Memory B cell (primary cell): ENCODE results near the gene AAGAB.
"Not testable (repeated sequence)": the region's sequence is repeated elsewhere in the genome, so short reads cannot be mapped to it uniquely, and the experiment has no call there.

ENCODE experiments used
- ATAC-seq: fragments of 150-1000 bp; cut with Tn5 transposase; 2 replicates; pipeline ENCODE4 v1.10.0; 2021; ENCODE audit warnings: low read depth, mild to moderate bottlenecking, moderate library complexity
- DNase-seq, 2 donors: peaks; one replicate each; pipeline ENCODE4 v3.0.0; 2022; ENCODE audit warnings: low spot score in 2 of 2
- H3K27ac Mint-ChIP-seq: one replicate; pipeline ENCODE4 v1.8.0; 2022; ENCODE audit warnings: mild to moderate bottlenecking, moderate library complexity, mixed read lengths
- H3K27me3 Mint-ChIP-seq: one replicate; pipeline ENCODE4 v1.8.0; 2022; ENCODE audit warnings: mixed read lengths
- H3K36me3 Mint-ChIP-seq: one replicate; pipeline ENCODE4 v1.8.0; 2022; ENCODE audit warnings: mild to moderate bottlenecking, mixed read lengths
- H3K4me1 Mint-ChIP-seq: one replicate; pipeline ENCODE4 v1.8.0; 2022; ENCODE audit warnings: mixed read lengths
- H3K4me3 Mint-ChIP-seq: one replicate; pipeline ENCODE4 v1.8.0; 2022; ENCODE audit warnings: mild to moderate bottlenecking, moderate library complexity, mixed read lengths
- H3K9me3 Mint-ChIP-seq: one replicate; pipeline ENCODE4 v1.8.0; 2022; ENCODE audit warnings: mixed read lengths

The AAGAB gene

DNA sequence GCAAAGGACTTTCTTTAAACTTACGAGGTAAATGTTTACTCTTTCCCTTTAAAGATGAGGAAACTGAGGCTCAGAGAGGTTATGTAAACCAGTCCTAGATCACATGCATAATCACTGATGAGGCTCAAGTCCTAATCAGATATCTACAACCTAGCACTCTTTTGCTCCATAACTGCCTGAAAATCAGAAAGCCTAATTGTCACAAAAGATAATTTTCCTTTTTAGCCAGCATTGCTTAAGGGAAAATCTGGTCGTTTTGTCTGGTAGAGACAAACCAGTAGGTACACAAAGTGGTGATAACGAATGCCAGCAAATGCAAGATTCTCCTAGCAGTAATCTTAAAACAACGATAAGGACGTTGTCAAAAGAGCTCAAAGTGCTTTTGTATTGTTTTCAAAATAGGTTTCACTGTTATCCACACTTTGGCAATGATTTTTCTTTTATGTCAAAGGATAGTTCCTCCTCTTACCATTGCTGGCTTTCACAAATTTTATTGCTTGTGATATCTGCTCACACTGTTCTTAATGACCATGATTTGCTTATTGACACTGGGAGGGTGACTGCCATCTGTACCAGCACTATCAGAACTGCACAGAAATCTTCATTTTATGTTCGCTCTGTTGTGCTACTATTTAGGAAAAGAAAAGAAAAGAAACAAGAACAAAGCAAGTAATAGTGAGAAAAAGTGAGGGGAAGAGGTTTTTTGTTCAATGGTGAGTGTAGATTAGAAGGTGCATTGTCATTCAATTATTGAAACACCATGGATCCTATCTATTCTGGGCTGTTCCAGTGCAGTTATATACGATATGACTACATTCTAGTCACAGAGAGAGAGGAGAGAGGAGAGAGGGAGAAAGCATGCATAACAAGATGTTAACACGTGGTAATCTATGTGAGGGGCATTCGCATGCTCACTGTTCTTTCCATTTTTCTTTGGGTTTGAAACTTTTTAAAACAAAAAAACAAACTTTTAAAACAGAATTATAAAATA is 13.8 kb upstream of the AAGAB start:
- H3K9me3 Mint-ChIP-seq = peaks cover 6% of the 10 kb centered on the region
- peaks cover 2% of the 10 kb centered on the region for H3K4me1 Mint-ChIP-seq
- no peak overlapping the region for H3K27ac Mint-ChIP-seq
- H3K27me3 Mint-ChIP-seq = no peaks in the 10 kb centered on the region
- DNase-seq (no peak), ATAC-seq (no peak)
- no peak overlapping the region for H3K4me3 Mint-ChIP-seq
- peaks cover 3% of the 10 kb centered on the region for H3K36me3 Mint-ChIP-seq

DNA sequence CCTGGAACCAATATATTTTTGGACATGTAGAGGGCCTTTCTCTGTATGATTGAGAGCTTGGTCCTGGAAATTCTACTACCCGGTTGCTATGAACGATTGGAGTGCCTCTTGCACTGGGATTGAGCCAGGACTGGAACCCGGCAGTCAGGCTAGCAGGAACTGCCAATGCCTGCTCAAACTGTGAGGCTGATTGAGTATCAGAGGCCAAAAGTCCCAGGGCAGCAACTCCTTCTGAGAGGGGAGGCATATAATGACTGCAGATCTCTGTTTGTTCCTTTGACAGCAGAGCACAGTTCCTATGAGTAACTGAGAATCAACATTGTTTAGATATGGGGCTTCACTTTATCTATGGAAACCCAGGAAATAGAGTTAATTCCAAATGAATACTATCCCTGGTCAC is 13.0 kb upstream of the AAGAB start:
- H3K36me3 Mint-ChIP-seq = peaks cover 3% of the 10 kb centered on the region
- DNase-seq = no peak
- peaks cover 4% of the 10 kb centered on the region for H3K9me3 Mint-ChIP-seq
- peaks cover 2% of the 10 kb centered on the region for H3K4me1 Mint-ChIP-seq
- no peaks in the 10 kb centered on the region for H3K27me3 Mint-ChIP-seq
- ATAC-seq = no peak
- no peak overlapping the region for H3K4me3 Mint-ChIP-seq
- no peak overlapping the region for H3K27ac Mint-ChIP-seq

DNA sequence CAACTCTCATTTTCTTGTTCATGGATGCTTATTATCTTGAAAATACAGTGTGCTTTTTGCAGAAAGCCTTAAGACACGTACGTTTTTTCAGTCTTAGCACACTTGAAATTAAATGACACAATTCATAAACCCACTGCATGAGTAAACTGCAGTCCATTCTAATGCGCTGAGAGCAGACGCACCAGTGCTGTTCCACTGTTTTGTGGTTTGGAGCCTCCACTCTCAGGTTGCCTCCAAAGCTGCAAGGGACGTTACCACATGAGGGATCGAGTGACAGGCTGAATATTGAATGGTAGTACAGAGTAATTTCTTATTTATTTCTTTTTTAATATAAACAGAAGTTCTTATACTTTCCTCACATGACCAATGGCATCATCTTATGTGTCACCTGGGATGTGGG is 12.4 kb upstream of the AAGAB start:
- Mint-ChIP-seq H3K4me1 (peaks cover 2% of the 10 kb centered on the region), H3K4me3 (no peak overlapping the region), H3K36me3 (peaks cover 3% of the 10 kb centered on the region), H3K27ac (no peak overlapping the region), H3K9me3 (peaks cover 4% of the 10 kb centered on the region), H3K27me3 (no peaks in the 10 kb centered on the region)
- DNase-seq (no peak), ATAC-seq (no peak)

DNA sequence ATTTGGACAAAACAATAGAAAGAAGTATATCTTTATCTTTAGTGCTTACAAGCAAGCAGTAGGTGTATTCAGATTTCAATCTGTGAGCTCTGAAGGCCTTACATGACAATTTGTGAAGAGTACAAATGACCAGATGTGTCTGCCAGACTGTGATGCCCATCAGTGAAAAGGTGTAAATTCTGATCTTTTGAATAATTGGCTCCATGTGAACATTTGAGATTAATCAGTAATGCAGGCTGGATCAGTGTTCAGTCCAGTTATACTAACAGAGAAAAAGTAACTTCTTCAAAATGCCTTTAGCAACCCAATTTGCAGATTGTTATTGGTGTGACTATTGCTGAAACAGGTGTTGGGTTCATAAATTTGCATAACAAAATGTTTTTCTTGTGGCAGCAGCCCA is 5.3 kb upstream of the AAGAB start:
- H3K4me3 Mint-ChIP-seq = no peak overlapping the region
- no peaks in the 10 kb centered on the region for H3K27me3 Mint-ChIP-seq
- H3K36me3 Mint-ChIP-seq = no peaks in the 10 kb centered on the region
- peaks cover 6% of the 10 kb centered on the region for H3K4me1 Mint-ChIP-seq
- ATAC-seq (peak; percentile 26), DNase-seq (no peak)
- H3K27ac Mint-ChIP-seq = no peak overlapping the region
- H3K9me3 Mint-ChIP-seq = no peaks in the 10 kb centered on the region

DNA sequence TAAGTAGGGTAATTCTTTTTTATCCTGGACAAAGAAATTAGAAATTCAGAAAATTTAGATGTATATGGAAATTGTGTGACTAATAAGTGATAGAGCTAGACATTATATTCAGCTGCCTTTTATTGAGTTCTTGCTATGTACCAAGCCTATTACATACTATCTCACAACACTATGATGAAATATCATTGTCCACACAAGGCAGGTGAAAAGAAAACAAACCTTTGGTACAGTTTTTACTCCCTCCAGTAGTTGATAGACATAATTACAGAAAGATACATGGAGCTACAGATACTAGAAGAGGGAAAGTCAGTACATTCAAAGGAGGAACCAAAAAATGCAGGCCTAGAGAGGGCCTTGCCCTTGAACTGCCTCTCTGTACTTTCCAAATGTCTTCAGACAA is 4.9 kb upstream of the AAGAB start:
- no peak overlapping the region for H3K4me3 Mint-ChIP-seq
- no peaks in the 10 kb centered on the region for H3K36me3 Mint-ChIP-seq
- no peaks in the 10 kb centered on the region for H3K9me3 Mint-ChIP-seq
- no peak for ATAC-seq
- H3K4me1 Mint-ChIP-seq = peaks cover 6% of the 10 kb centered on the region
- H3K27me3 Mint-ChIP-seq = no peaks in the 10 kb centered on the region
- DNase-seq = no peak
- H3K27ac Mint-ChIP-seq = no peak overlapping the region

DNA sequence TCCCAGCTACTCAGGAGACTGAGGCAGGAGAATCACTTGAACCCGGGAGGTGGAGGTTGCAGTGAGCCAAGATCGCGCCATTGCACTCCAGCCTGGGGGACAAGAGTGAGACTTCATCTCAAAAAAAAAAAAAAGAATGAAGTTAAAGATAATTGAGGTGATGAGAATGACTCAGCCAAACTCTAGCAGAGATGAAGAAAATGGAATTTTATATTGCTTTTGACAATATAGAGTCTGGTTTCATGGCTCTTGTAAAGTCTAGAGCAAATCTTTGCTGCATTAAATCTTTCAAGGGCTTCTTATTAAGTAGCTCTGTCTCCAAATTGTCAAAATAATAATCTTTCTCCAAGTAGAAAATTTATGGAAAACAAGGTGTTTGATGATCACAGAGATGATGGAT is 4.0 kb upstream of the AAGAB start:
- H3K36me3 Mint-ChIP-seq, H3K9me3 Mint-ChIP-seq, ATAC-seq, H3K27me3 Mint-ChIP-seq, DNase-seq, H3K27ac Mint-ChIP-seq, H3K4me1 Mint-ChIP-seq, H3K4me3 Mint-ChIP-seq: not testable (repeated sequence)

DNA sequence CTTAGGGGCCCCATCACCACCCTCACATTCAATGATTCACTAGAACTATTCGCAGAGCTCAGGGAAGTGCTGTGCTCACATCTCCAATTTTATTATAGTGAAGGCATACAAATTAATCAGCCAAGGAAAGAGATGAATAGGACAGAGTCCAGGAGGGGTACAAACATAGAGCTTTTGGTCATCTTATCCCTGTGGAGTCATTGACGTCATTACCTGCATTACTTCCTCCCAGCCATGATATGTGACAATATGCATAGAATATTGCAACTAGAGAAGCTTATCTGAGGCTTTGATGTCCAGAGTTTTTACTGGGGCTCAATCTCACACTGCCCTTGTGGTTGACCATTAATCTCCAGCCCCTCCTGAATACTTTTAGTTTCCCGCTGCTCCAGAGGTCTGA is 1.6 kb upstream of the AAGAB start:
- DNase-seq (no peak), ATAC-seq (no peak)
- Mint-ChIP-seq H3K4me3 (peak overlapping the region; percentile 27), H3K4me1 (peaks cover 15% of the 10 kb centered on the region), H3K36me3 (no peaks in the 10 kb centered on the region), H3K27ac (no peak overlapping the region), H3K9me3 (no peaks in the 10 kb centered on the region), H3K27me3 (no peaks in the 10 kb centered on the region)

DNA sequence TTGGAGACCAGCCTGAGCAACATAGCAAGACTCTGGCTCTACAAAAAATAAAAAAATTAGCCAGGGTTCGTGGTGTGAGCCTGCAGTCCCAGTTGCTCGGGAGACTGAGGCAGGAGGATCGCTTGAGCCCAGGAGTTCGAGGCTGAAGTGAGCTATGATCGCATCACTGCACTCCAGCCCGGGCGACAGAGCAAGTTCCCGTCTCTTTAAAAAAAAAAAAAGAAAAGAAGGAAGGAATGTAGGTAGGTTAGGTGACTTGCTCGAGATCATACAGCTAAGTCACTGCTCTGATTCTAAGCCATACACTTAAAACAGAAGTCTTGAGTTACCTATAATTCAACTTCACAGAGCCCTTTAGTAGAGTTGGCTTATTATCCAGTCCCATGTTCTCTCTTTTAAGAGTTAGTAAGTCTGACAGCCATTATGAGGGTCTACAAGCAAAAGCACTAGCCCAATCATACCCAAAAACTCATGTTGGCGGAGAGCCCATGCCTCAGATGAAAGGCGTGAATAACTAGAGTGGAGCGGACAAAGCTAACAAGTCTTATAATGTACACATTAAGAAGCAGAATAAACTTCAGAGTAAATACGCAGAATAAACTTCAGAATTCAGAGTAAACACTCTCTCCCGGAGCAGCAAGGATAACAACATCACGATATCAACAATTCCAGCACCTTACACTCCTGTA is 768 bp downstream of the AAGAB start:
- peak overlapping the region; percentile 94 for H3K27ac Mint-ChIP-seq
- H3K4me3 Mint-ChIP-seq = peak overlapping the region; percentile 93
- ATAC-seq (no peak), DNase-seq (no peak)
- H3K9me3 Mint-ChIP-seq = no peaks in the 10 kb centered on the region
- peaks cover 14% of the 10 kb centered on the region for H3K4me1 Mint-ChIP-seq
- H3K36me3 Mint-ChIP-seq = peaks cover 3% of the 10 kb centered on the region
- H3K27me3 Mint-ChIP-seq = no peaks in the 10 kb centered on the region

DNA sequence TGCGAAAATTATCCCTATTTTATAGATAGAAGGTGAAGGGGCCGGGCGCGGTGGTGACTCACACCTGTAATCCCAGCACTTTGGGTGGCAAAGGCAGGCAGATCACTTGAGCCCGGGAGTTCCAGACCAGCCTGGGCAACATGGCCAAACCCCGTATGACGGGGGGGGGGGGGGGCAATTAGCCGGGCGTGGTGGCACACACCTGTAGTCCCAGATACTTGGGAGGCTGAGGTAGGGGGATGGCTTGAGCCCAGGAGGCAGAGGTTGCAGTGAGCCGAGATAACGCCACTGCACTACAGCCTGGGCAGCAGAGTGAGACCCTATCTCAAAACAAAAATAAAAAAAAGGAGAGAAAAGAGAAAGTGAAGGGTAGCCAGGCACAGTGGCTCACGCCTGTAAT is 1.4 kb downstream of the AAGAB start:
- no peaks in the 10 kb centered on the region for H3K27me3 Mint-ChIP-seq
- ATAC-seq (no peak), DNase-seq (no peak)
- no peaks in the 10 kb centered on the region for H3K9me3 Mint-ChIP-seq
- peak overlapping the region; percentile 93 for H3K4me3 Mint-ChIP-seq
- peaks cover 15% of the 10 kb centered on the region for H3K4me1 Mint-ChIP-seq
- peaks cover 4% of the 10 kb centered on the region for H3K36me3 Mint-ChIP-seq
- peak overlapping the region; percentile 94 for H3K27ac Mint-ChIP-seq

DNA sequence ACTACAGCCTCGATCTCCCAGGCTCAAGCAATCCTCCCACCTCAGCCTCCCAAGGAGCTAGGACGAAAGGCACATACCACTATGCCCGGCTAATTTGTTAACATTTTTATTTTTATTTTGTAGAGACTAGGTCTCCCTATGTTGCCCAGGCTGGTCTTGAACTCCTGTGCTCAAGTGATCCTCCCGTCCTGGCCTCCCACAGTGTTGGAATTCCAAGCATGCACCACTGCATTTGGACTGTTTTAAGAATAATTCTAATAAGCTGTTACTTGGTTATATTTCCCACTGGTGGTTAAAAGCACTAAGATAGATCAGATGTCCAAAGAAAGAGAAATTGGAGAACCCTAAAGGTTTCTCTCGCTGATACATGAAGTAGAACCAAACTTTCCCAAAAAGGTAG is 3.1 kb downstream of the AAGAB start:
- no peak overlapping the region for H3K4me3 Mint-ChIP-seq
- H3K9me3 Mint-ChIP-seq = peaks cover 2% of the 10 kb centered on the region
- no peaks in the 10 kb centered on the region for H3K27me3 Mint-ChIP-seq
- no peak overlapping the region for H3K27ac Mint-ChIP-seq
- DNase-seq (no peak), ATAC-seq (no peak)
- peaks cover 16% of the 10 kb centered on the region for H3K4me1 Mint-ChIP-seq
- H3K36me3 Mint-ChIP-seq = peaks cover 7% of the 10 kb centered on the region

DNA sequence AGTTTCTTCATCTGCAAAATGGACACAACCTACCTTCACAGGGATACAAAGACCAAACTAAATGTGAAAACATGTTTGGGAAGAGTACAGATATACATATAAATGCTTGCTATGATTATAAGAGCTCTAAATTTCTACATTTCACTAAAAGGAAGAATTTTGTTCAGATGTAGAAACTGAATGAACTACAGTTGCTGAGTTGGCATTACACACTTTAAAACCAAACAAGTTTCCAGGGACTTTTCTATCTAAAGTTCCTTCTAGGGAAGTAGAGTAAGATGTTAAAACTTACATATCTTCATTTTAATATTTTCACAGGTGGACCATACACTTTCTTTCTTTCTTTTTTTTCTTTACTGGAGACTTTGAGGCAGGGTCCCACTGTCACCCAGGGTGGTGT is 4.6 kb downstream of the AAGAB start:
- no peak overlapping the region for H3K27ac Mint-ChIP-seq

DNA sequence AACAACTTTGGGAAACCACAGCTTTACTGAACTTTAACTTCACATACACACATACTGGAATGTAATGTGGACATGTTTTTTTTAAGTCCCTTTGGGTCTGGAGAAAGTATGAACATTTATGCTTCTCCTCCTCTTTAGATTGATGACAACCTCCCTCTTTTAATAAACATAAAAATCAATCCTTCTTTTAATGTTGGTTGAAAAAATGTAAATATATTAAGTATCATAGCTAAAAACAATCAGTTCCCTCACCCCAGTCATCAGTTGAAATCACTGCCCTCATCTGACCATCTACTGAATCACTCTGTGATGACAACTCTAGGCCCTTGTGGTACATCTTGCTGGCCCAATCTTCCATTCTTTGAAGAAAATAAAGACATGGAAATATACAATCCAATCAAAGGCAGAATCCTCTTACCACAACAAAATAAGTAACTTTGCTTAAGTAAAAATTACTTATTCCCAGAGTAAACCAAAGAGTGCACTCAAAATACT is 6.4 kb downstream of the AAGAB start:
- H3K27me3 Mint-ChIP-seq = no peaks in the 10 kb centered on the region
- H3K4me1 Mint-ChIP-seq = peaks cover 18% of the 10 kb centered on the region
- ATAC-seq = no peak
- peaks cover 2% of the 10 kb centered on the region for H3K9me3 Mint-ChIP-seq
- peaks cover 7% of the 10 kb centered on the region for H3K36me3 Mint-ChIP-seq
- DNase-seq = no peak
- no peak overlapping the region for H3K4me3 Mint-ChIP-seq
- peak overlapping the region; percentile 53 for H3K27ac Mint-ChIP-seq

More for the DNA sequence above, 4.6 kb downstream of the AAGAB start:
- ATAC-seq = no peak
- Mint-ChIP-seq H3K27me3 (no peaks in the 10 kb centered on the region), H3K9me3 (peaks cover 2% of the 10 kb centered on the region), H3K36me3 (peaks cover 7% of the 10 kb centered on the region), H3K4me3 (no peak overlapping the region), H3K4me1 (peaks cover 16% of the 10 kb centered on the region)
- DNase-seq = no peak

DNA sequence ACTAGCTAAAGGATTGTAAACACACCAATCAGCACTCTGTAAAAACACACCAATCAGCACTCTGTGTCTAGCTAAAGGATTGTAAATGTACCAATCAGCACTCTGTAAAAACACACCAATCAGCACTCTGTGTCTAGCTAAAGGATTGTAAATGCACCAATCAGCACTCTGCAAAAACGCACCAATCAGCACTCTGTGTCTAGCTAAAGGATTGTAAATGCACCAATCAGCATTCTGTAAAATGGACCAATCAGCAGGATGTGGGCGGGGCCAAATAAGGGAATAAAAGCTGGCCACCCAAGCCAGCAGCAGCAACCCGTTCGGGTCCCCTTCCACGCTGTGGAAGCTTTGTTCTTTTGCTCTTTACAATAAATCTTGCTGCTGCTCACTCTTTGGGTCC is 7.9 kb downstream of the AAGAB start:
- H3K27me3 Mint-ChIP-seq, H3K27ac Mint-ChIP-seq, H3K36me3 Mint-ChIP-seq, DNase-seq, ATAC-seq, H3K4me3 Mint-ChIP-seq, H3K9me3 Mint-ChIP-seq: not testable (repeated sequence)
- peaks cover 20% of the 10 kb centered on the region for H3K4me1 Mint-ChIP-seq

DNA sequence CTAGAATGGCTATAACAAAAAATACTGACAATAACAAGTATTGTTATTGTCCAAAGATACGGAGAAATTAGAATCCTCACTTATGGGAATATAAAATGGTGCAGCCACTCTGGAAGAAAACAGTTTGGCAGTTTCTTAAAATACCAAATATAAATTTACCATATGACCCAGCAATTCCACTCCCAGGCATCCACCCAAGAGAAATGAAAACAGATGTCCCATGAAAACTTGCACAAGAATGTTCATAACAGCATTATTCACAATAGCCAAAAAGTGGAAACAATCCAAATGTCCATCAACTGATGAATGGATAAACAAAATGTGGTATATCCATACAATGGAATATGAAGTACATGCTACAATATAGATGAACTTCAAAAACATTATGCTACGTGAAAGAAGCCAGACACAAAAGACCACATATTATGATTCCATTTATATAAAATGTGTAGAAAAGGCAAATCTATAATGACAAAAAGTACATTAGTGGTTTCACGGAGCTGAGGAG is 9.4 kb downstream of the AAGAB start:
- no peak for DNase-seq
- no peak for ATAC-seq
- Mint-ChIP-seq H3K4me1 (peaks cover 32% of the 10 kb centered on the region), H3K27ac (no peak overlapping the region), H3K4me3 (no peak overlapping the region), H3K36me3 (peaks cover 6% of the 10 kb centered on the region), H3K27me3 (no peaks in the 10 kb centered on the region), H3K9me3 (peaks cover 2% of the 10 kb centered on the region)
